HG03460 (cell line): ENCODE results near the gene SLC6A17.

Source experiments
- ATAC-seq: cut with Tn5 transposase; IDR thresholded peaks from one replicate; pipeline ENCODE4 v1.9.1; 2021; ENCODE audit not compliant: unreplicated experiment

The SLC6A17 gene

DNA sequence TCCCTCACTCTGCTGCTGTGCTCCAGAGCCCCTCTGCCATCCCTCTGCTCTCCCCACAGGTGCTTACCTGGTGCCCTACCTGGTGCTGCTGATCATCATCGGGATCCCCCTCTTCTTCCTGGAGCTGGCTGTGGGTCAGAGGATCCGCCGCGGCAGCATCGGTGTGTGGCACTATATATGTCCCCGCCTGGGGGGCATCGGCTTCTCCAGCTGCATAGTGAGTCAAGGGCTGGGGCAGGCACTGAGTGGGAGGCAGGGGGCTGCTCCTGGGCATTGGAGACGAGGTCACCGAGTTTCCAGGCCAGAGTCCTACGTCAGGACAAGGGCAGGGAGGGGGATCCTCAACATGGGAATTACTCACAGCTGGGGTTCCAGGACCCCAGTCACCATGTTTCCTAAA lies 21.7 kb downstream of the SLC6A17 start:
- ATAC-seq, result no peak

DNA sequence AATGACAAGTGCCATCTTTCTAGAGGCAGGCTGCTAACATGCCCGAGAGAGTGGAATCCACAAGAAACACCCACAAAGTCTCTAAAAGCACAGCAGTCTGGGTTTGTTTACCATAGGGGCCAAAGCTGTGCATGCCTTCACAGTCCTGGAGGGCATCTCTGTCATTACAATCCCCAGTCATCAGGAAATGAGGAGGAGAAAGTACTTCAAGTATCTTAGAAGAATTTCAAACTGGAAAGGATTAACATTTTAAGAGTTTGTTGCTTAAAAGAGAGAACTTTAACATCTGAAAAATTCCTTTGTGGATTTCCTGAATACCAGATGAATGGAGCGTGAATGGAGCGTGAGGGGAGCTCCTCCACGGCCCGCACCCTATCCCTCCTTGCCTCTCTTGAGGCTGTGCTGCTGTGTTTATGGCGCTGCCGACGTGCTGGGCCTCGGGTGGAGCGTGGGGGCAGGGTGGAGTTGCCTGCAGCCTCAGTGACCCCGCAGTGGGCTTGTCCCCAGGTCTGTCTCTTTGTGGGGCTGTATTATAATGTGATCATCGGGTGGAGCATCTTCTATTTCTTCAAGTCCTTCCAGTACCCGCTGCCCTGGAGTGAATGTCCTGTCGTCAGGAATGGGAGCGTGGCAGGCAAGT lies 23.3 kb downstream of the SLC6A17 start:
- ATAC-seq, result no peak

GRCh38 chr1:110174961-110175360 lies 24.7 kb downstream of the SLC6A17 start:
- ATAC-seq, result no peak

- ATAC-seq, result no peak
These were observed 26.1 kb downstream of the SLC6A17 start for GRCh38 chr1:110176299-110176956.

DNA sequence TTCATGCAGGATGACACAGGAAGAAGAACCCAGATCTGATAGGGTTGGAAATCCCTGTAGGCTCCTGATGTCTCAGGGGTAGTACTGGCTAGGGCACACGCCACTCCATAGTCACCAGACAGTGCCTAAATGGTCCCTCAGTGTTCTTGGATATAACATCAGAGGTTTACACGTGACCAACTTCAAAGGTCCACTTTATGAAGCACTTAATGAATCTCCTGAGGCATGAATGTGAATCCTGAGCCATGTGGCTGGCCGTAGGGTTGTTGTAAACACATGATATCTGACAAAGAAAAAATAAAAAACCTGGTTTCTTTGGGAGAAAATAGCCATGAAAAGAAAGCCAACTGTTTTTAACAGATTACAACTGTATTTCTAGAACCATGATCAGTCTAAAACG lies 27.5 kb downstream of the SLC6A17 start:
- no peak for ATAC-seq

DNA sequence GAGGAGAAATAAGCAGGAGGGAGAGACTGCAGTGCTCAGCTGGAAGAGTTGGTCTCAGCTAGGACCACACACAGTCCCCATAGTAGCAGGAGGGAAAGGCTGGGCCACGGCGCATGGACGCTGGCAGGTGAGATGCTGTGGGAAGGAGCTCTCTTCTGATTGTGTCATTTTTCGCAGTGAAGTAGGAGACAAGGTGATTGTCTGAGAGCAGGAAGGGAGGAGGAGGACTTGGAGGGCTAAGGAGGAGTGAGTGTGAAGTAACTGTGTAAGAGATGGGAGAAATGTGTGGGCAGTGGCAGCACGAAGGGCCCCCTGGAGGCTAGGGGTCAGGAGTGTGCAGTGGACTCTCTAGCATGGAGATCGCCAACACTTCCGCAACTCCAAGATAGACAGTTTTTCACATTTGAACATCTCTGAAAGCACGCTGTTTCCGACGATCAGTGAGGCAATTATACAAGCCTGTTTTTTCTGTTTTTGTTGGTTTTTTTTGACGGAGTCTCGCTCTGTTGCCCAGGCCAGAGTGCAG lies 33.4 kb downstream of the SLC6A17 start:
- no peak for ATAC-seq

DNA sequence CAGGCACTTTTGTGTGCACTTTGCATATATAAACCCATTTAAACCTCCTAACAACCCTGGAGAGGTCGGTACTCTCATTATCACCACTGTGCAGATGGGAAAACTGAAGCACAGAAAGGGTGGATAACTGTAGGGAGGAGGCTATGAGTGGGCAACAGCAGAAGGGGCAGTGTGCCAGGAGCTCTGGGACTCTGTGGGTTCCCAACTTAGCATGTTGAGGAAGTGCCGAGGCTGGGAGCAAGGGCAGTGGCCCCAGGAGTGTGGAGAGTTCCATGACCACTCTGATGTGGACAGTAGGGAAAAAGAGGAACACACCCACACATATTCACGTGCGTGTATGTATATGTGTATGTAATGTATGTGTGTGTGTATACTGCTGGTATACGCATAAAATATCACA lies 34.2 kb downstream of the SLC6A17 start:
- no peak for ATAC-seq

DNA sequence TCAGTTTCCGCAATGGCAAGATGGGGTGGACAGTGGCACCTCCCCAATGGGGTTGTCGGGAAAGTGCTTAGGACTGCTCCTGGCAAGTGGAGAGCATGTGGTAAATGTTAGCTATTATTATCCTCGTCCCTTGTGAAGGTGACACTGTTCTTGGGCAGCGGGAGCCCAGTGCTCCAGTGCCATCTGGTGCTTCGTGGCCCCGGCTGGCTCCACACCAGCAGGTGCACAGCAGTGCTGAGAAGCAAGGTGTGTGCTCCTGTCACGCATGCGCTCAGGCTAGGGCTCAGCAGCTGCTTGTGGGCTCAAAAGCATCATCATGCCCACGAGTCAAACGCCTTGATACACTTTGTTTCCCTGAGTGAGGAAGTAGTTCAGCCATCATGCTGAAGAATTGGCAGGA lies 34.9 kb downstream of the SLC6A17 start:
- ATAC-seq, result no peak

- no peak for ATAC-seq
These were observed 36.3 kb downstream of the SLC6A17 start for GRCh38 chr1:110186558-110186957.

GRCh38 chr1:110187139-110187890 lies 37.0 kb downstream of the SLC6A17 start:
- no peak for ATAC-seq

DNA sequence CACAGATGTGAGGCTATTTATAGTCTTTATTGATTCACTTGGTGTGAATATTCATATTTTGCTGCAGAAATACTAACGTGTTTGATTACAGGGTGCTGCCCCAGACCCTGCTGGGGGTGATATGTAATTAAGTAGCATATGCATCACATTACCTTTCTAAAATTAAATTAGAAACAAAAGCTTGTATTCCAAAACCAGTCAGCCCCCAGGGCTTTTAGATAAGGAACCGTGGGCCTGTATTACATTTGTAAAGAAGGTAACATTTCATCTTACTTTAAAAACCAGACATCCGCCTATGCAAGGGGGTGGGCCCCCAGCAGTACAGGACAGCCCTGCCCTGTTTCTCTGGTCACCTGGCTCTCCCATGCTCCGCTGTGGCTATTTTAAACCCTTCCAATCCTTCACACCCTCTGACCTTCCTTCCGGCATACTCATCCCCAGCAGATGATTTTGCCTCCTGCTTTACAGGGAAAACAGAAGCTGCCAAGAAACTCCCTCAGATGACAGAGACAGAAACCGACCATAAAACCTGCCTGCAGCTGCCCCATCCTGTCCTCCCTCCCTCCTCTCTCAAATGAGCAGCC lies 37.8 kb downstream of the SLC6A17 start:
- no peak for ATAC-seq

GRCh38 chr1:110189181-110189580 lies 38.9 kb downstream of the SLC6A17 start:
- no peak for ATAC-seq

- no peak for ATAC-seq
These were observed 40.1 kb downstream of the SLC6A17 start for GRCh38 chr1:110190282-110190929.

DNA sequence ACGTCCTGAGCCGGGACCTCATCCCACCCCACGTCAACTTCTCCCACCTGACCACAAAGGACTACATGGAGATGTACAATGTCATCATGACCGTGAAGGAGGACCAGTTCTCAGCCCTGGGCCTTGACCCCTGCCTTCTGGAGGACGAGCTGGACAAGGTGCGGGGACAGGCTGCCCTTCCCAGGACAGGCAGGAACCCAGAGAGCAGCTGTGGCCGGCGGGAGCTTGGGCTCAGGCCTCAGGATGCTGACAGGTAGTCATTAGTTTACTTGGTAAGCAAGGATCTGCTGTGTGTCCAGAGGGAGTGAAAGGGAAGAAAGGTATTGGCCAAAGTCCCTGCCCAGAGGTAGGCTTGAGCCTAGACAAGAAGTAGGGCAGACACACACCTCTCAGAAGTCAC lies 42.2 kb downstream of the SLC6A17 start:
- ATAC-seq, result no peak

- ATAC-seq, result no peak
These were observed 44.9 kb downstream of the SLC6A17 start for GRCh38 chr1:110195196-110195595.

GRCh38 chr1:110196917-110197765 lies 46.8 kb downstream of the SLC6A17 start:
- no peak for ATAC-seq

GRCh38 chr1:110197905-110198629 lies 47.8 kb downstream of the SLC6A17 start:
- ATAC-seq, result no peak

DNA sequence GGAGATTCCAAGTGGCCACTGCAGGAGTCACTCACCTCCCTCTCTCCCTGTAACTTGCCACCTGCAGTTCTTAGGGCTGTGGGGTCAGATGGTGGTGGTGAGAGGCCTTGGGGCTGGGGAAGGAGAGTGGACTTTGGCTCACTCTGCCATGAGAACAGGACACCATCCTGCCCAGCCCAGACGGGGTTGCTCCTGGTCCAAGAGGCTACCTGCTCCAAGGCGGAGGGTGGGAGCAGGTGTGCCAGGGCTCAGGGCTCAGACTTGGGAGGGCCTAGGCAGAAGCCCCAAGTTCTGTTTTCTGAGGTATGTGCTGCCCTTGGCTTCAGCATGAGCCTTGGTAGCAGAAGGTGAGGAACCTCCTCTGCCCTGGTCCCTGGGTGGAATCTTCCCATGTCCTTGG lies 48.5 kb downstream of the SLC6A17 start:
- no peak for ATAC-seq

- no peak for ATAC-seq
These were observed 49.9 kb downstream of the SLC6A17 start for GRCh38 chr1:110200190-110200589.

- no peak for ATAC-seq
These were observed 50.4 kb downstream of the SLC6A17 start for GRCh38 chr1:110200666-110201065.
